Measurements from ENCODE around the gene SLC8A2. TPM values are rescaled to one million over a fixed set of nuclear protein-coding genes. Genes with fewer than 3 reads are reported as not detected.

SLC8A2 gene
- total RNA-seq, 1 donor from 2014 or later, result 0.27 TPM

DNA sequence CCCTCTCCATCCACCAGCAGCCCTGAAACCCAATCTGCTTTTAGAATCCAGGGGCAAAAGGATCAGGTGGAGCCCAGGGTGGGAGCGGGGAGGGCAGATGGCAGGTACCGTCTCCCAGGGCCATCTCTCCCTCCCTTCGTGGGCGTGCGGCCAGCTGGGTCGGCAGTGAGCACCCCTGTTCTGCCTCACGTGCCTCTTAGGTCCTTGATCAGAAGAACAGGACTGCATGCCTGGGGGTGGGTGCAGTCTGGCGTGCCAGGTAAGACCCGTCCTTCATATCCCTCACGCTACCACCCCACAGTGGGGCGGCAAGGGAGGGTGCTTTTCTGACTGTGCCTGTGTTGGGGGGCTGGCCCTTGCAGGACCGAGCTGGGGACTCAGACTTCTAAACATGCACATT is 2.0 kb downstream of the SLC8A2 start:
- Histone ChIP-seq H3K27ac (no peak overlapping the region), H3K9me3 (no peaks in the 10 kb centered on the region), H3K27me3 (ENCODE audit: low read depth) (peaks cover 53% of the 10 kb centered on the region), H3K36me3 (no peaks in the 10 kb centered on the region), H3K4me3 (no peak overlapping the region), H3K4me1 (no peaks in the 10 kb centered on the region)
- TF ChIP-seq, protein P1, sequence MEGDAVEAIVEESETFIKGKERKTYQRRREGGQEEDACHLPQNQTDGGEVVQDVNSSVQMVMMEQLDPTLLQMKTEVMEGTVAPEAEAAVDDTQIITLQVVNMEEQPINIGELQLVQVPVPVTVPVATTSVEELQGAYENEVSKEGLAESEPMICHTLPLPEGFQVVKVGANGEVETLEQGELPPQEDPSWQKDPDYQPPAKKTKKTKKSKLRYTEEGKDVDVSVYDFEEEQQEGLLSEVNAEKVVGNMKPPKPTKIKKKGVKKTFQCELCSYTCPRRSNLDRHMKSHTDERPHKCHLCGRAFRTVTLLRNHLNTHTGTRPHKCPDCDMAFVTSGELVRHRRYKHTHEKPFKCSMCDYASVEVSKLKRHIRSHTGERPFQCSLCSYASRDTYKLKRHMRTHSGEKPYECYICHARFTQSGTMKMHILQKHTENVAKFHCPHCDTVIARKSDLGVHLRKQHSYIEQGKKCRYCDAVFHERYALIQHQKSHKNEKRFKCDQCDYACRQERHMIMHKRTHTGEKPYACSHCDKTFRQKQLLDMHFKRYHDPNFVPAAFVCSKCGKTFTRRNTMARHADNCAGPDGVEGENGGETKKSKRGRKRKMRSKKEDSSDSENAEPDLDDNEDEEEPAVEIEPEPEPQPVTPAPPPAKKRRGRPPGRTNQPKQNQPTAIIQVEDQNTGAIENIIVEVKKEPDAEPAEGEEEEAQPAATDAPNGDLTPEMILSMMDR (IDR thresholded peaks at IDR 0.05), result no peak
- intact Hi-C loops (cut with DNase I), result no loop called here
- DNase-seq (no peak), ATAC-seq (no peak)

DNA sequence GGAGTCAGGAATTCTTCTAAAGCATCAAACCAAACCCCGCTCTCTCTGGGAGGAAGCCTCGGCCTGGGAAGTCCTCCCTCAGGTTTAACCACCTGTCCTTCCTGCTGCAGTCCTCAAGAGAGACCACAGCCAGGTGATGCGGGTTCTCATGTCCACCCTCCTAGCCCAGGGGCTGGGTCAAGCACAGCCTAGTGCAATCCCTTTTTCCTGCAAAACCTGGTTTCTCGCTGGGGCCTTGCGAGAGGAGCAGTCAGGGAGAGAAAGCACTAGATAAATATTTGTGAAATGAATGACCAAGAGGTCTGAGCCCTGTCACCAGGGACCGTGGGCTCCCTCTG is 2.4 kb downstream of the SLC8A2 start:
- no peak for ATAC-seq
- intact Hi-C loops (cut with DNase I), result no loop called here
- DNase-seq, result no peak
- Histone ChIP-seq H3K36me3 (no peaks in the 10 kb centered on the region), H3K9me3 (no peaks in the 10 kb centered on the region), H3K4me3 (no peak overlapping the region), H3K27me3 (ENCODE audit: low read depth) (peaks cover 55% of the 10 kb centered on the region), H3K27ac (no peak overlapping the region), H3K4me1 (no peaks in the 10 kb centered on the region)
- TF ChIP-seq, protein P1 (IDR thresholded peaks at IDR 0.05), result no peak

GRCh38 chr19:47467914-47468313 is 3.8 kb downstream of the SLC8A2 start:
- intact Hi-C loops (cut with DNase I), result no loop called here
- no peaks in the 10 kb centered on the region for H3K36me3 ChIP-seq
- no peak overlapping the region for H3K4me3 ChIP-seq
- DNase-seq (no peak), ATAC-seq (no peak)
- no peaks in the 10 kb centered on the region for H3K9me3 ChIP-seq
- TF ChIP-seq, protein P1 (IDR thresholded peaks at IDR 0.05), result no peak
- H3K4me1 ChIP-seq, result no peaks in the 10 kb centered on the region
- H3K27me3 ChIP-seq (ENCODE audit: low read depth), result peaks cover 54% of the 10 kb centered on the region
- no peak overlapping the region for H3K27ac ChIP-seq

DNA sequence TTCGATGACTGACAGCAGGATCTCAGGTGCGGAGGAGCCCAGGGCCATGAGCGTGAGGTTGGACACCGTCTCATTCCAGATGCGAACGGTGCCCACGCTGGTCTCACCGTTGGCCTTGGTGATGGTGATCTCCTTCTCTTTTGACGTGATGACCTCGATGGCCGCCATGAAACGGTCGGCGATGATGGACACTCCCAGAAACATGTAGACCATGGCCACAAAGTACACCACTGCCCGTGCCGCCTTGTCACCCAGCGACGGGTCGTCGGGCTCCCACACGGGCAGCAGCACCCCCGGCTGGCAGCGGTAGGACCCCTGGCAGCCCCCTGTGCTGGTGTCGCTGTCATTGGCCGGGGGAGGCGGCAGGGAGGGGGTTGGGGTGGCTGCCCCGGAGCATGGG is 5.7 kb downstream of the SLC8A2 start:
- intact Hi-C loops (cut with DNase I), result no loop called here
- Histone ChIP-seq H3K27ac (no peak overlapping the region), H3K4me1 (no peaks in the 10 kb centered on the region), H3K4me3 (no peak overlapping the region), H3K27me3 (ENCODE audit: low read depth) (peaks cover 41% of the 10 kb centered on the region), H3K36me3 (no peaks in the 10 kb centered on the region), H3K9me3 (no peaks in the 10 kb centered on the region)
- no peak for DNase-seq
- TF ChIP-seq, protein P1 (IDR thresholded peaks at IDR 0.05), result no peak
- ATAC-seq, result no peak

- Histone ChIP-seq H3K36me3 (no peaks in the 10 kb centered on the region), H3K27me3 (ENCODE audit: low read depth) (peaks cover 43% of the 10 kb centered on the region), H3K4me3 (no peak overlapping the region), H3K27ac (no peak overlapping the region), H3K4me1 (no peaks in the 10 kb centered on the region), H3K9me3 (no peaks in the 10 kb centered on the region)
- ATAC-seq (no peak), DNase-seq (no peak)
- intact Hi-C loops (cut with DNase I), result no loop called here
- TF ChIP-seq, protein P1 (IDR thresholded peaks at IDR 0.05), result no peak
Observed at GRCh38 chr19:47464675-47465419, 6.8 kb downstream of the SLC8A2 start.

Data from lower lobe of right lung (tissue), 2 donors.